Esophagus squamous epithelium (tissue), 4 donors: ENCODE data around the gene TM9SF1.

Experiments
- CTCF ChIP-seq, 6 experiments: fragments of 450-650 bp in 4 of 6; fragments of 200-600 bp in 2 of 6; sonication (generic) in 2 of 6; IDR thresholded peaks; one replicate each; pipeline ENCODE4 v1.5.1; 2016 to 2019; ENCODE audit warnings: antibody characterized with exemption in 6 of 6, mild to moderate bottlenecking in 4 of 6, moderate library complexity in 4 of 6
- POLR2A ChIP-seq, 4 donors: fragments of 450-650 bp; IDR thresholded peaks; one replicate each; pipeline ENCODE4 v1.6.1; 2017; ENCODE audit warnings: antibody characterized with exemption in 4 of 4, mild to moderate bottlenecking in 4 of 4, moderate library complexity in 3 of 4

- TF ChIP-seq CTCF (IDR thresholded peaks at IDR 0.05) (no peak), POLR2A (IDR thresholded peaks at IDR 0.05) (no peak)
Measured at GRCh38 chr14:24179294-24179960, 15.8 kb downstream of the TM9SF1 start.
